SK-N-SH (cell line): Measurements from ENCODE around the gene MACIR. TPM values are rescaled to one million over a fixed set of nuclear protein-coding genes. Genes with fewer than 3 reads are reported as not detected.

Source experiments
- CTCF ChIA-PET: fragments of 300-600, 350-600 bp; formaldehyde crosslinking; extraction: SDS; loops from one replicate; lab custom pipeline; 2021; lab: Yijun Ruan, JAX
- POLR2A ChIA-PET: fragments of 350-600 bp; sonication (Branson Sonifier 250); formaldehyde crosslinking; extraction: SDS; loops from one replicate; lab custom pipeline; 2020; ENCODE audit warnings: antibody characterized with exemption, inconsistent platforms; lab: Yijun Ruan, JAX
- DNase-seq: peaks from one replicate; pipeline ENCODE4 v3.0.0; 2012
- H2AFZ ChIP-seq: fragments of 200-600 bp; sonication (generic); 2 replicates; pipeline ENCODE4 v1.8.1; 2016; ENCODE audit warnings: antibody characterized with exemption, mild to moderate bottlenecking, low read depth
- H3F3A ChIP-seq: fragments of 200-600 bp; sonication (generic); replicated peaks from 2 replicates; pipeline ENCODE3; 2016; ENCODE audit warnings: antibody characterized with exemption, mild to moderate bottlenecking; ENCODE audit not compliant: insufficient read depth
- H3K27ac ChIP-seq, 2 experiments: fragments of 200-500 bp in 1 of 2; fragments of 200-600 bp in 1 of 2; sonication (Bioruptor generic) in 1 of 2; sonication (generic), shearing (Covaris generic) in 1 of 2; 2 replicates each; pipeline versions ENCODE4 v1.5.1 to v1.6.1; 2014 to 2016; ENCODE audit warnings: low read depth in 2 of 2, inconsistent platforms in 1 of 2, low read length in 1 of 2, mild to moderate bottlenecking in 1 of 2, mixed read lengths in 1 of 2
- H3K27me3 ChIP-seq: fragments of 200-600 bp; sonication (generic), shearing (Covaris generic); 2 replicates; pipeline ENCODE4 v1.6.1; 2016; ENCODE audit warnings: mixed run types; ENCODE audit not compliant: insufficient read depth
- H3K36me3 ChIP-seq, 2 experiments: fragments of 200-500 bp in 1 of 2; fragments of 200-600 bp in 1 of 2; sonication (Bioruptor generic) in 1 of 2; sonication (generic) in 1 of 2; replicated peaks in 1 of 2; 2 replicates each; pipeline versions ENCODE3 to v1.5.1; 2014 to 2016; ENCODE audit warnings: low read length in 1 of 2, mild to moderate bottlenecking in 1 of 2; ENCODE audit not compliant: insufficient read depth in 2 of 2, control insufficient read depth in 1 of 2
- H3K4me1 ChIP-seq, 2 experiments: fragments of 200-500 bp in 1 of 2; fragments of 200-600 bp in 1 of 2; sonication (Bioruptor generic) in 1 of 2; sonication (generic), shearing (Covaris generic) in 1 of 2; 2 replicates each; pipeline versions ENCODE4 v1.5.1 to v1.6.1; 2014 to 2016; ENCODE audit warnings: low read depth in 1 of 2, low read length in 1 of 2, mixed run types in 1 of 2; ENCODE audit not compliant: insufficient read depth in 2 of 2, control insufficient read depth in 1 of 2
- H3K4me2 ChIP-seq: fragments of 200-600 bp; sonication (generic), shearing (Covaris generic); 2 replicates; pipeline ENCODE4 v1.6.1; 2017; ENCODE audit warnings: mixed run types
- H3K4me3 ChIP-seq, 2 experiments: fragments of 200-500 bp in 1 of 2; fragments of 200-600 bp in 1 of 2; sonication (Bioruptor generic) in 1 of 2; sonication (generic), shearing (Covaris generic) in 1 of 2; 2 replicates each; pipeline versions ENCODE4 v1.5.1 to v1.8.1; 2014 to 2016; ENCODE audit warnings: low read depth in 2 of 2, inconsistent platforms in 1 of 2, low read length in 1 of 2, mild to moderate bottlenecking in 1 of 2, mixed read lengths in 1 of 2, moderate library complexity in 1 of 2
- H3K79me2 ChIP-seq: fragments of 200-600 bp; sonication (generic); 2 replicates; pipeline ENCODE4 v1.8.1; 2017; ENCODE audit warnings: mild to moderate bottlenecking; ENCODE audit not compliant: insufficient read depth
- H3K9ac ChIP-seq: fragments of 200-600 bp; sonication (generic); 2 replicates; pipeline ENCODE4 v1.6.1; 2017; ENCODE audit warnings: mixed run types
- H3K9me2 ChIP-seq: fragments of 200-600 bp; sonication (generic); 2 replicates; pipeline ENCODE4 v1.6.1; 2017; ENCODE audit warnings: mixed run types
- H3K9me3 ChIP-seq: fragments of 200-600 bp; sonication (generic); 2 replicates; pipeline ENCODE4 v1.6.1; 2017; ENCODE audit warnings: mixed run types, mild to moderate bottlenecking, moderate library complexity
- H4K20me1 ChIP-seq: fragments of 200-600 bp; sonication (generic); 2 replicates; pipeline ENCODE4 v1.6.1; 2017; ENCODE audit warnings: mild to moderate bottlenecking, mixed run types; ENCODE audit not compliant: insufficient read depth
- CHD2 ChIP-seq: fragments of 150-350 bp; IDR thresholded peaks from 2 replicates; pipeline ENCODE4 v1.6.1; 2018; ENCODE audit warnings: low read length; ENCODE audit not compliant: partially characterized antibody
- FOSL2 ChIP-seq: IDR thresholded peaks from 2 replicates; pipeline ENCODE4 v1.4.0; 2012; ENCODE audit warnings: low read depth, mild to moderate bottlenecking, moderate library complexity, borderline replicate concordance
- GATA2 ChIP-seq: sonication (generic); formaldehyde crosslinking; IDR thresholded peaks from 2 replicates; pipeline ENCODE4 v1.5.0; 2020; ENCODE audit warnings: mild to moderate bottlenecking, missing genetic modification reagents
- JUND ChIP-seq: IDR thresholded peaks from 2 replicates; pipeline ENCODE4 v1.4.0; 2012
- RAD21 ChIP-seq: IDR thresholded peaks from 2 replicates; pipeline ENCODE4 v1.6.1; 2012; ENCODE audit warnings: mild to moderate bottlenecking, low read length
- RXRA ChIP-seq: IDR thresholded peaks from 2 replicates; pipeline ENCODE4 v1.4.0; 2012; ENCODE audit warnings: low read depth, mild to moderate bottlenecking, borderline replicate concordance
- SIN3A ChIP-seq: IDR thresholded peaks from 2 replicates; pipeline ENCODE4 v1.6.1; 2012; ENCODE audit warnings: low read depth, mild to moderate bottlenecking, low read length, moderate library complexity, borderline replicate concordance
- SMC3 ChIP-seq: IDR thresholded peaks from 2 replicates; pipeline ENCODE4 v1.6.1; 2012; ENCODE audit warnings: low read depth, low read length, improper control_type of control experiment
- TCF12 ChIP-seq: IDR thresholded peaks from 2 replicates; pipeline ENCODE4 v1.4.0; 2012
- TEAD4 ChIP-seq: IDR thresholded peaks from 2 replicates; pipeline ENCODE4 v1.4.0; 2012; ENCODE audit warnings: mild to moderate bottlenecking, borderline replicate concordance; ENCODE audit not compliant: insufficient read depth
- YY1 ChIP-seq: IDR thresholded peaks from 2 replicates; pipeline ENCODE4 v1.4.0; 2012; ENCODE audit warnings: low read depth, mild to moderate bottlenecking
- WGBS: methylation state at CpG from one replicate; pipeline ENCODE4 v1.1.6; 2017; ENCODE audit warnings: low lambda C conversion rate; 5-methylcytosine and 5-hydroxymethylcytosine counted together
- polyA plus RNA-seq, 3 experiments: library from polyadenylated mRNA; depleted of rRNA; stranded (reverse); fragments of >200 nt; gene quantifications; 2 replicates each; pipeline ENCODE4 v1.2.3, GENCODE V29; 2012
- TF ChIP-seq, protein P1 (sequence below): IDR thresholded peaks from 2 replicates; pipeline ENCODE4; 2012
- TF ChIP-seq, protein P2 (sequence below): IDR thresholded peaks from 2 replicates; pipeline ENCODE4 v1.4.0; 2012; ENCODE audit warnings: low read depth
- TF ChIP-seq, protein P3 (sequence below): fragments of 150-350 bp; IDR thresholded peaks from 2 replicates; pipeline ENCODE4 v1.6.1; 2016; ENCODE audit warnings: mild to moderate bottlenecking, low read depth, low read length

Gene MACIR
- polyA plus RNA-seq, 1 of the 3 experiments (the other 2 are of a cell fraction), result 24.7 TPM

DNA sequence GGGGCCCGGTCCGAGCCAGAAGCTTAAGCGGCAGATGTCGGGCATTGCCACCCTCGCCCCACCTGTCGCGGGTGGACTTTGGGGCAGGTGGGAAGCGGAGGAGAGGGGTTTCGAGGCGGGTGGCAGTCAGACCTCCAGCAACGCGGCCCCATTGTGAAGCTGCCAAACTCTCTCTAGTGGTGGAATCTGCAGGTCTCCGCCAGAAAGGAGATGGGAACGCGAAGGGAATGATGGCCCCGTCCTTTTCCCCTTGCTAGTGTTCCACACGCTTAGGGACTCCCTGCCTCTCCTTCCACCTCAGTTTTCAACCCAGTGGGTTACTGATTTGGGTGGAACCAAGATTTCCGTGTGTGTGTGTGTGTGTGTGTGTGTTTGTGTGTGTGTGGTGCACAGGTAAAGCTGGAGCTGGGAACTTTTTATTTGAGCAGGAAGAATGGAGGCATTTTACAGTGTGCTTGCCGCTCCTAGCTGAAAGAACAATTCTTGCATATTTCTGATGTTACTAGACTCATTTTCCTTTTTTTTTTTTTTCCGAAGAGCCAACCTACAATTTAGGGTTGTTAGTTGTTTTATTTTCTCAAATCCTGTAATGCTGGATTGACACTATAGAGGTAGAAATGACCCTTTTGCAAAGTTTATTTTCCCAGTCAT lies 1.3 kb downstream of the MACIR start:
- peak overlapping the region; percentile 65 for H2AFZ ChIP-seq
- peaks cover 69% of the 10 kb centered on the region for H3K79me2 ChIP-seq
- DNase-seq, result no peak
- H3K36me3 ChIP-seq, result peaks cover 0 to 2% of the 10 kb centered on the region in 2 experiments
- peak overlapping the region; percentile 79 to 81 for H3K4me3 ChIP-seq
- no peaks in the 10 kb centered on the region for H3K27me3 ChIP-seq
- peaks cover 8 to 14% of the 10 kb centered on the region in 2 experiments; a peak in 2 of 4 replicates for H3K4me1 ChIP-seq
- no peaks in the 10 kb centered on the region for H3K9me2 ChIP-seq
- H3K4me2 ChIP-seq, result peak overlapping the region; percentile 84
- H3K9ac ChIP-seq, result peak overlapping the region; percentile 89
- H4K20me1 ChIP-seq, result peaks cover 50% of the 10 kb centered on the region
- WGBS, result 0% methylated on average over 15 of the region's 20 CpGs
- ChIA-PET CTCF (interaction anchor here (1.0 to 4.7 kb wide), 5 partner anchors 15 to 215 kb away, joined by 3 to 20 read pairs (median 4); no protein-coding TSS in a partner anchor), POLR2A (interaction anchor here (0.8 to 2.3 kb wide), 5 partner anchors 9 to 227 kb away, joined by 3 to 8 read pairs (median 4); no protein-coding TSS in a partner anchor)
- H3K27ac ChIP-seq, result peak overlapping the region; percentile 80 to 96
- H3K9me3 ChIP-seq, result no peaks in the 10 kb centered on the region
- TF ChIP-seq JUND, result no peak
- 0 out of 2 replicates have a peak, but pooled peaks have one; percentile 9 for TF ChIP-seq TCF12
- TF ChIP-seq YY1, result 0 out of 2 replicates have a peak, but pooled peaks have one; percentile 25
- TF ChIP-seq TEAD4, result no peak
- TF ChIP-seq, all 33 proteins: peak for 2
- no peaks in the 10 kb centered on the region for H3F3A ChIP-seq

DNA sequence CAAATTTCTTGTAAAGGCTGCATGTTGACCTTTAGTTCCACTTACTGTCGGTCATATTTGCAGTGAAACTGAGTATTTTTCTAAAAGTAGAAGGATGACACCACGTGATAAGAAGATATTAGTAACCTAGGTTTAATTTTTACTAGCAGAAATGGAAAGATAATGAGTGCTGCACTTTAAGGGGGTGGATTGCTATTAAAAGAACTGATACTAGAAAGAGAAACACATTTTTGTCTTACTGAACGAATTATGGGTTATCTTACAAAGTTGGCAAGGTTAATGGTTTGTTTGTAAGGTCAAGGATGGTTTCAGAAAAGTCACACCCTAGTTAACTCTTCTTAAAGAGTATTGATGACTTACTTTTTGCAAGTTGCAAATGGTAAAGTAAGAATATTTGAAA lies 2.4 kb downstream of the MACIR start:
- Histone ChIP-seq H3K4me2 (peak overlapping the region; percentile 84), H3F3A (peaks cover 2% of the 10 kb centered on the region), H3K9me3 (no peaks in the 10 kb centered on the region), H3K9ac (peak overlapping the region; percentile 89), H3K4me3 (peak overlapping the region; percentile 79 to 81; a peak in 3 of 4 replicates), H2AFZ (no peak overlapping the region), H3K27me3 (no peaks in the 10 kb centered on the region), H3K9me2 (no peaks in the 10 kb centered on the region), H4K20me1 (peaks cover 61% of the 10 kb centered on the region), H3K4me1 (peaks cover 8 to 15% of the 10 kb centered on the region in 2 experiments; a peak in 2 of 4 replicates), H3K27ac (no peak overlapping the region), H3K79me2 (peaks cover 80% of the 10 kb centered on the region), H3K36me3 (peaks cover under 1 to 10% of the 10 kb centered on the region in 2 experiments)
- no peak for DNase-seq
- no peak for TF ChIP-seq FOSL2
- TF ChIP-seq GATA2 (CRISPR knock-in tag), result no peak
- no peak for TF ChIP-seq TCF12
- TF ChIP-seq YY1, result no peak
- POLR2A ChIA-PET, result no interaction called here
- CTCF ChIA-PET, result interaction anchor here (3.6 kb wide), 1 partner anchor 214 kb away, joined by 19 read pairs; no protein-coding TSS in a partner anchor
- 63% methylated on average over 3 of the region's 3 CpGs for WGBS

DNA sequence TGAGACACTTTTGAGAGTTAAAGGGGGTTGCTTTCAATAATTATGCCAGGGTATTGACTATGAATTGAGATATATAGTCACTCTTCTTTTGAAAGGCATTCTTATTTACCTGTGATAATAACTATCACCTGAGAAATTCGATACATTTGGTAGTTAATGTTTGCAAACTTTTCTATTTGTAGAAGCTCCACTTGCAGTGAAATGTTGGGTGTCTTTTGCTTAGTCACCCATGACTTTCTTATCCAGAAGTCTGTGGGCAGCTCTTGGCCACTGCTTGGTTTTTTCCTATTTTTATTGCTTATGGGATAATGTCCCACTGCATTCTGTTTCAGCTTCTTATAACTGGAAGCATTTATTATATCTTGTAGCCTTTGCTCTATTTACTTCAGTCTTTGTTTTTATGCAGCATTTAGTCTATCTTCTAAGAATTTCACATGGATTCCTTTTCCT lies 3.9 kb downstream of the MACIR start:
- no peaks in the 10 kb centered on the region for H3K9me2 ChIP-seq
- peak overlapping the region; percentile 84 for H3K4me2 ChIP-seq
- peaks cover 8 to 15% of the 10 kb centered on the region in 2 experiments; a peak in 2 of 4 replicates for H3K4me1 ChIP-seq
- H3K27ac ChIP-seq, result peak overlapping the region in 1 of 2 experiments; percentile 19; a peak in 2 of 4 replicates
- DNase-seq, result no peak
- peak overlapping the region in 1 of 2 experiments; percentile 79; a peak in 1 of 4 replicates for H3K4me3 ChIP-seq
- ChIA-PET POLR2A (no interaction called here), CTCF (interaction anchor here (1.4 kb wide), 1 partner anchor 14 kb away, joined by 4 read pairs; no protein-coding TSS in a partner anchor)
- no peaks in the 10 kb centered on the region for H3K9me3 ChIP-seq
- H3F3A ChIP-seq, result peaks cover 8% of the 10 kb centered on the region
- H3K79me2 ChIP-seq, result peaks cover 94% of the 10 kb centered on the region
- no peaks in the 10 kb centered on the region for H3K27me3 ChIP-seq
- peaks cover 15 to 22% of the 10 kb centered on the region in 2 experiments for H3K36me3 ChIP-seq
- H2AFZ ChIP-seq, result no peak overlapping the region
- WGBS, result 92% methylated on average over 1 of the region's 1 CpG
- H4K20me1 ChIP-seq, result peaks cover 76% of the 10 kb centered on the region
- peak overlapping the region; percentile 89; the same call in 1 of the 2 replicates for H3K9ac ChIP-seq
- TF ChIP-seq RXRA (no peak), SIN3A (no peak), RAD21 (no peak), SMC3 (no peak), JUND (no peak), TEAD4 (no peak), CHD2 (no peak)
- TF ChIP-seq, protein P1, sequence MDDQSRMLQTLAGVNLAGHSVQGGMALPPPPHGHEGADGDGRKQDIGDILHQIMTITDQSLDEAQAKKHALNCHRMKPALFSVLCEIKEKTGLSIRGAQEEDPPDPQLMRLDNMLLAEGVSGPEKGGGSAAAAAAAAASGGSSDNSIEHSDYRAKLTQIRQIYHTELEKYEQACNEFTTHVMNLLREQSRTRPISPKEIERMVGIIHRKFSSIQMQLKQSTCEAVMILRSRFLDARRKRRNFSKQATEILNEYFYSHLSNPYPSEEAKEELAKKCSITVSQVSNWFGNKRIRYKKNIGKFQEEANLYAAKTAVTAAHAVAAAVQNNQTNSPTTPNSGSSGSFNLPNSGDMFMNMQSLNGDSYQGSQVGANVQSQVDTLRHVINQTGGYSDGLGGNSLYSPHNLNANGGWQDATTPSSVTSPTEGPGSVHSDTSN, result no peak
- TF ChIP-seq, protein P2, sequence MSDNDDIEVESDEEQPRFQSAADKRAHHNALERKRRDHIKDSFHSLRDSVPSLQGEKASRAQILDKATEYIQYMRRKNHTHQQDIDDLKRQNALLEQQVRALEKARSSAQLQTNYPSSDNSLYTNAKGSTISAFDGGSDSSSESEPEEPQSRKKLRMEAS, result no peak
- TF ChIP-seq, protein P3, sequence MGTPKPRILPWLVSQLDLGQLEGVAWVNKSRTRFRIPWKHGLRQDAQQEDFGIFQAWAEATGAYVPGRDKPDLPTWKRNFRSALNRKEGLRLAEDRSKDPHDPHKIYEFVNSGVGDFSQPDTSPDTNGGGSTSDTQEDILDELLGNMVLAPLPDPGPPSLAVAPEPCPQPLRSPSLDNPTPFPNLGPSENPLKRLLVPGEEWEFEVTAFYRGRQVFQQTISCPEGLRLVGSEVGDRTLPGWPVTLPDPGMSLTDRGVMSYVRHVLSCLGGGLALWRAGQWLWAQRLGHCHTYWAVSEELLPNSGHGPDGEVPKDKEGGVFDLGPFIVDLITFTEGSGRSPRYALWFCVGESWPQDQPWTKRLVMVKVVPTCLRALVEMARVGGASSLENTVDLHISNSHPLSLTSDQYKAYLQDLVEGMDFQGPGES, result no peak
